ENCODE results near the gene PIK3IP1.

DNA sequence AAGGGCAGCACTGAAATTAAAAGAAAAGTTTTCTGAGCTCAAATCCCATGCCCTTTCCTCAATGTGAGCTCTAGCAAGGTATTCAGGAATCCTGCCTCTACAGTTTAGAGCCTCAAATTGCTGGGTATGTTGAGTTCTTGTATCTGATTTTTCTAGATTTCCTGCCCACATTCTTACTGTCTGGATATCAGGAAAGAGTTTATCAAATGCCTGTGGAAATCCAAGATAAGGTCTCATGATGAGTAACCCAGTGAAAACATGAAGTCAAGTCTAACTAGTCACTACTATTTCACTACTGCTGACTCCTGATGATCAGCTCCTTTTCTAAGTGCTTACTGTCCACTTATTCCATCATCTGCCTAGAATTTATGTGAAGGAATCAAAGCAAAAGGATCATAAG is 50.4 kb downstream of the PIK3IP1 start:
- TF ChIP-seq, protein P1, sequence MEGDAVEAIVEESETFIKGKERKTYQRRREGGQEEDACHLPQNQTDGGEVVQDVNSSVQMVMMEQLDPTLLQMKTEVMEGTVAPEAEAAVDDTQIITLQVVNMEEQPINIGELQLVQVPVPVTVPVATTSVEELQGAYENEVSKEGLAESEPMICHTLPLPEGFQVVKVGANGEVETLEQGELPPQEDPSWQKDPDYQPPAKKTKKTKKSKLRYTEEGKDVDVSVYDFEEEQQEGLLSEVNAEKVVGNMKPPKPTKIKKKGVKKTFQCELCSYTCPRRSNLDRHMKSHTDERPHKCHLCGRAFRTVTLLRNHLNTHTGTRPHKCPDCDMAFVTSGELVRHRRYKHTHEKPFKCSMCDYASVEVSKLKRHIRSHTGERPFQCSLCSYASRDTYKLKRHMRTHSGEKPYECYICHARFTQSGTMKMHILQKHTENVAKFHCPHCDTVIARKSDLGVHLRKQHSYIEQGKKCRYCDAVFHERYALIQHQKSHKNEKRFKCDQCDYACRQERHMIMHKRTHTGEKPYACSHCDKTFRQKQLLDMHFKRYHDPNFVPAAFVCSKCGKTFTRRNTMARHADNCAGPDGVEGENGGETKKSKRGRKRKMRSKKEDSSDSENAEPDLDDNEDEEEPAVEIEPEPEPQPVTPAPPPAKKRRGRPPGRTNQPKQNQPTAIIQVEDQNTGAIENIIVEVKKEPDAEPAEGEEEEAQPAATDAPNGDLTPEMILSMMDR (conservative IDR thresholded peaks at IDR 0.05) = no peak
- no peak for TF ChIP-seq ZFX (IDR thresholded peaks at IDR 0.05)
